Mesothelial cell of epicardium (in vitro differentiated cells): ENCODE results near the gene CC2D1A. TPM values are rescaled to one million over a fixed set of nuclear protein-coding genes. Genes with fewer than 3 reads are reported as not detected.

Source experiments
- DNase-seq, 2 experiments: peaks; one replicate each; pipeline ENCODE4 v3.0.0; 2021; ENCODE audit warnings: low spot score in 2 of 2; ENCODE audit not compliant: unreplicated experiment in 2 of 2
- H3K27ac Mint-ChIP-seq: 2 replicates; pipeline ENCODE4 v1.8.0; 2021; ENCODE audit warnings: mixed read lengths
- H3K27me3 Mint-ChIP-seq: 2 replicates; pipeline ENCODE4 v1.8.0; 2021; ENCODE audit warnings: low read depth, mixed read lengths
- H3K36me3 Mint-ChIP-seq: 2 replicates; pipeline ENCODE4 v1.8.0; 2021; ENCODE audit warnings: mixed read lengths
- H3K4me1 Mint-ChIP-seq: 2 replicates; pipeline ENCODE4 v1.8.0; 2021; ENCODE audit warnings: mixed read lengths
- H3K4me3 Mint-ChIP-seq: 2 replicates; pipeline ENCODE4 v1.8.0; 2021; ENCODE audit warnings: mild to moderate bottlenecking, moderate library complexity, mixed read lengths
- H3K9me3 Mint-ChIP-seq: 2 replicates; pipeline ENCODE4 v1.8.0; 2021; ENCODE audit warnings: mixed read lengths
- total RNA-seq: library from RNA; stranded (reverse); gene quantifications from 3 replicates; pipeline ENCODE4 v1.2.1, GENCODE V29; 2021
- TF ChIP-seq, protein P1 (sequence below): fragments of 200-600 bp; sonication (generic); IDR thresholded peaks from one replicate; pipeline ENCODE4 v1.5.0; 2021; ENCODE audit warnings: antibody characterized with exemption; ENCODE audit not compliant: unreplicated experiment

The CC2D1A gene
- total RNA-seq, 1 donor from 2014 or later: 66.0 TPM

DNA sequence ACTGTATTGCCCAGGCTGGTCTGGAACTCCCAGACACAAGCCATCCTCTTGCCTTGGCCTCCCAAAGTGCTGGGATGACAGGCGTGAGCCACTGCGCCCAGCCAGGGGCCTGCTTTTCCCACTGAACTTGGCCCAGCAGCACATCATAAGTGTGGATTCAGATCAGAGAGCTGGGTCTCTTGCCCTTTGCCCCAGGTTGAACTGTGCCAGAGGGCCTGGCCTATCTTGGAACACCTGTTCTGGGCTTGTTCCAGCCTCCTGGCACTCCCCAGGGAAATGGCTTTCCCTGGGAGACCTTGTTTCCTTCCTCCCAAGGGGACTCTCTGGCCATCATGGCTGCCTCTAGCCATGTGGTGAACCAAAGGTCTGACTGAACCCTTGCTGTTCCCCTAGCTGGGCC, 3.4 kb downstream of the CC2D1A start:
- Mint-ChIP-seq H3K4me1 (peaks cover 11% of the 10 kb centered on the region), H3K9me3 (no peaks in the 10 kb centered on the region), H3K4me3 (no peak overlapping the region), H3K27me3 (no peaks in the 10 kb centered on the region), H3K27ac (no peak overlapping the region), H3K36me3 (peaks cover 17% of the 10 kb centered on the region)
- no peak for DNase-seq
- TF ChIP-seq, protein P1, sequence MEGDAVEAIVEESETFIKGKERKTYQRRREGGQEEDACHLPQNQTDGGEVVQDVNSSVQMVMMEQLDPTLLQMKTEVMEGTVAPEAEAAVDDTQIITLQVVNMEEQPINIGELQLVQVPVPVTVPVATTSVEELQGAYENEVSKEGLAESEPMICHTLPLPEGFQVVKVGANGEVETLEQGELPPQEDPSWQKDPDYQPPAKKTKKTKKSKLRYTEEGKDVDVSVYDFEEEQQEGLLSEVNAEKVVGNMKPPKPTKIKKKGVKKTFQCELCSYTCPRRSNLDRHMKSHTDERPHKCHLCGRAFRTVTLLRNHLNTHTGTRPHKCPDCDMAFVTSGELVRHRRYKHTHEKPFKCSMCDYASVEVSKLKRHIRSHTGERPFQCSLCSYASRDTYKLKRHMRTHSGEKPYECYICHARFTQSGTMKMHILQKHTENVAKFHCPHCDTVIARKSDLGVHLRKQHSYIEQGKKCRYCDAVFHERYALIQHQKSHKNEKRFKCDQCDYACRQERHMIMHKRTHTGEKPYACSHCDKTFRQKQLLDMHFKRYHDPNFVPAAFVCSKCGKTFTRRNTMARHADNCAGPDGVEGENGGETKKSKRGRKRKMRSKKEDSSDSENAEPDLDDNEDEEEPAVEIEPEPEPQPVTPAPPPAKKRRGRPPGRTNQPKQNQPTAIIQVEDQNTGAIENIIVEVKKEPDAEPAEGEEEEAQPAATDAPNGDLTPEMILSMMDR: no peak

DNA sequence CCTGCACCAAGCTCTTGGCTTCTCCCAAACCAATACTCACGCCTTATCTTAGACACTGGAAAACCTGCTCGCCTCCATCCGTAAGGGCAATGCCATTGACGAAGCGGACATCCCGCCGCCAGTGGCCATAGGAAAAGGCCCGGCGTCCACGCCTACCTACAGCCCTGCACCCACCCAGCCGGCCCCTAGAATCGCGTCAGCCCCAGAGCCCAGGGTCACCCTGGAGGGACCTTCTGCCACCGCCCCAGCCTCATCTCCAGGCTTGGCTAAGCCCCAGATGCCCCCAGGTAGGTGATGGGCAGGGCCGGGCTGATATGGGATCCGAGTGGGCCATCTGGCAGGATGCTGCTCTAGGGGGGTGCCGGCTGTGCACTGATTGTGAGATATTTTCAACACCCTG, 7.4 kb downstream of the CC2D1A start:
- no peak for DNase-seq
- H3K9me3 Mint-ChIP-seq: no peaks in the 10 kb centered on the region
- TF ChIP-seq, protein P1: no peak
- H3K27ac Mint-ChIP-seq: no peak overlapping the region
- H3K27me3 Mint-ChIP-seq: no peaks in the 10 kb centered on the region
- no peaks in the 10 kb centered on the region for H3K4me1 Mint-ChIP-seq
- peaks cover 28% of the 10 kb centered on the region for H3K36me3 Mint-ChIP-seq
- no peak overlapping the region for H3K4me3 Mint-ChIP-seq

DNA sequence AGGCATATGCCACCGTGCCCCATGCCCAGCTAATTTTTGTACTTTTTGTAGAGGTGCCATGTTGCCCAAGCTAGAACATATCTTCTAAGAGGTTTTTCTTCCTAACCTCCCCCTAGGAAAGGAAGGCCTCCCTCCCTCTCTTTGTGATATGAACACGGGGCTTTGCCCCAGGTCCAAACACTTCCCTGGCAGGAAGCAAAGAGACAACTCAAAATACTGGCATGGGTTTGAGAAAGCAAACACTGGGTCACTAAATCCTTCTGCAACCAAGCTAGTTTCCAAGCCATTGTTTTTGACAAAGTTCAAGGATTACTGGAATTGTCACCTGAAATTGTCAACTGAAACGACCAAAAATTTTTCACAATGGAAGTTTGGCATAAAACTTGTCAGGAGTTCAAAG, 8.8 kb downstream of the CC2D1A start:
- Mint-ChIP-seq H3K4me1 (no peaks in the 10 kb centered on the region), H3K27me3 (no peaks in the 10 kb centered on the region), H3K27ac (no peak overlapping the region), H3K4me3 (no peak overlapping the region), H3K36me3 (peaks cover 28% of the 10 kb centered on the region), H3K9me3 (no peaks in the 10 kb centered on the region)
- TF ChIP-seq, protein P1: no peak
- no peak for DNase-seq

DNA sequence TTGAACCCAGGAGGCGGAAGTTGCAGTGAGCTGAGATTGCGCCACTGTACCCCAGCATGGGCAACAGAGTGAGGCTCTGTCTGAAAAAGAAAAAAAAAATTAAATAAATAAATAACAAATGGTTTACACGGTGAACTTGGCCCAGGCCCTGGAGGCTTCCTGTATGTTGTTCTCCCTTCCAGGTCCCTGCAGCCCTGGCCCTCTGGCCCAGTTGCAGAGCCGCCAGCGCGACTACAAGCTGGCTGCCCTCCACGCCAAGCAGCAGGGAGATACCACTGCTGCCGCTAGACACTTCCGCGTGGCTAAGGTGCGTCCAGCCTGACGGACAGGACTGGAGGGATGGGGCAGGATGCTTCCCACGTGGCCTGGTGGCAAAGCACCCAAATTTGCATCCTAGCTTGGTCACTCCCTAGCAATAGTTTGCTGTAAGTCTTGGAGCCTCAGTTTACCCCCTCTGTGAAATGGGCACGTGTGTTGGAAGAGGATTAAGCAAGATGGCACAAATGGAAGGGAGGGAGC, 11.9 kb downstream of the CC2D1A start:
- Mint-ChIP-seq H3K9me3 (no peaks in the 10 kb centered on the region), H3K36me3 (peaks cover 43% of the 10 kb centered on the region), H3K4me3 (no peak overlapping the region), H3K27ac (no peak overlapping the region), H3K27me3 (no peaks in the 10 kb centered on the region), H3K4me1 (no peaks in the 10 kb centered on the region)
- TF ChIP-seq, protein P1: no peak
- DNase-seq: no peak

DNA sequence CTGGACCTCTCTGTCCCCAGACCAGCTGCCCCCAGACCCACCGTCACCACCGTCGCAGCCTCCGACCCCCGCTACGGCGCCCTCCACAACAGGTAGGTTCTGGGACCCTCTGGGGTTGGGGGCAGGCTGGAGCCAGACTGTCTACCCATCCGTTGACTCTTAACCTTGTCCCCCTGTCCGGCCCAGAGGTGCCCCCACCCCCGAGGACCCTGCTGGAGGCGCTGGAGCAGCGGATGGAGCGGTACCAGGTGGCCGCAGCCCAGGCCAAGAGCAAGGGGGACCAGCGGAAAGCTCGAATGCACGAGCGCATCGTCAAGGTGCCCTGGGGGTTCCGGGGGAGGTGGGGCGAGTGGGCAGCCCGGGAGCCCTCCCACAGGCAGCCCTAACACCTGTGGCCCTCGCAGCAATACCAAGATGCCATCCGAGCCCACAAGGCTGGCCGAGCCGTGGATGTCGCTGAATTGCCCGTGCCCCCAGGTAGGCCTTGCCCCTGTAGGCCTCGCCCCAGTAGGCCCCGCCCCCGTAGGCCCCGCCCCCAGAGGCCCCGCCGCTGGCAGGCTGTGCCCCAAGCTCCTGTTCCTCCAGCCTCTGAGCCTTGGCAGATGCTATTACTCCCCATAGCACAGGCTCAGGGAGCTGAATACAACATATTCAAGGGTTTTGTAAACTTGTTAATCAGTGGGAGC, 12.9 kb downstream of the CC2D1A start:
- H3K4me1 Mint-ChIP-seq: no peaks in the 10 kb centered on the region

More for the DNA sequence above, 12.9 kb downstream of the CC2D1A start:
- no peak overlapping the region for H3K4me3 Mint-ChIP-seq
- TF ChIP-seq, protein P1: no peak
- peaks cover 48% of the 10 kb centered on the region for H3K36me3 Mint-ChIP-seq
- H3K9me3 Mint-ChIP-seq: no peaks in the 10 kb centered on the region
- no peak overlapping the region for H3K27ac Mint-ChIP-seq
- no peaks in the 10 kb centered on the region for H3K27me3 Mint-ChIP-seq
- no peak for DNase-seq
